ENCODE measurements around the gene LIME1.

The LIME1 gene

DNA sequence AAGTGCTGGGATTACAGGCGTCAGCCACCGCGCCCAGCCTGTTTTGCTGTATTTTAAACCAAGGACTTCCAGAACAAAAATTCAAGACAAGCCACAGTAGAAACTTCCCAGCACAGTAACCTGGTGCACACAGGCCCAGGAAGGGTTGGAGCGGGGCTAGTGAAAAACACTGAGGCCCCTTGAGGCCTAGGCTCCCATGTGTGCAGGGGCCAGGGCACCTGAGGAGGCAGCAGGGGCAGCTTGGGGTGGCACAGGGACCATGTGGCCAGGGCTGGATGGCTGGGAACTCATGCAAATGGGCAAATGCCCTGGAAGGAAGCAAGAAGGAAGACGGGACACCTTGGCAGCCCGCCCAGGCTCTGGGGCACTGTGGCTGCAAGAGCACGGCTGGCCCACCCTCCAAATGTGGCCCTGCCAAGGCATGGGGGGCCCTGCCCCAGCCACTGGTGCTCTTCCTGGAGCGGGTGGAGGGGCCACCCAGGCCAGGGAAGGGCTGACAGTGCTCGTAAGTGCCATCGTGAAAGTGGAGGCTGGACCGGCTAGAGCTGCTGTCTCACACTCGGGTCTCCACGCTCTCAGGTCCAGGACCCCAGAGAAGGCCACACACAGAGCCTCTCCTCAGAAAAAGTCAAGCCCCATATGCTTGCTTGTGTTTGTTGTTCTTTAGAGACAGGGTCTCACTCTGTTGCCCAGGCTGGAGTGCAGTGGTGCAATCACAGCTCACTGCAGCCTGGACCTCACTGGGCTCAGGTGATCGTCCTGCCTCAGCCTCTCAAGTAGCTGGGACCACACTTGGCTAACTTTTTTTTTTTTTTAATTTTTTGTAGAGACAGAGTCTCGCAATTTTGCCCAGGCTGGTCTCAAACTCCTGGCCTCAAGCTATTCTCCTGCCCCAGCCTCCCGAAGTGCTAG, 13.4 kb downstream of the LIME1 start:
- DNase-seq (ENCODE audit: low read depth in 3 of 3, low spot score in 1 of 3), result no peak

- DNase-seq (ENCODE audit: low read depth in 3 of 3, low spot score in 1 of 3), result no peak
Observed at GRCh38 chr20:63750807-63751470, 14.5 kb downstream of the LIME1 start.

GRCh38 chr20:63751471-63752271, 15.2 kb downstream of the LIME1 start:
- DNase-seq (ENCODE audit: low read depth in 3 of 3, low spot score in 1 of 3), result no peak

- no peak for DNase-seq (ENCODE audit: low read depth in 3 of 3, low spot score in 1 of 3)
Observed at GRCh38 chr20:63752411-63753101, 16.1 kb downstream of the LIME1 start.

- DNase-seq (ENCODE audit: low read depth in 3 of 3, low spot score in 1 of 3), result no peak
Observed at GRCh38 chr20:63753381-63753780, 16.9 kb downstream of the LIME1 start.

GRCh38 chr20:63754008-63754407, 17.5 kb downstream of the LIME1 start:
- DNase-seq (ENCODE audit: low read depth in 3 of 3, low spot score in 1 of 3), result no peak

GRCh38 chr20:63755933-63756647, 19.6 kb downstream of the LIME1 start:
- no peak for DNase-seq (ENCODE audit: low read depth in 3 of 3, low spot score in 1 of 3)

DNA sequence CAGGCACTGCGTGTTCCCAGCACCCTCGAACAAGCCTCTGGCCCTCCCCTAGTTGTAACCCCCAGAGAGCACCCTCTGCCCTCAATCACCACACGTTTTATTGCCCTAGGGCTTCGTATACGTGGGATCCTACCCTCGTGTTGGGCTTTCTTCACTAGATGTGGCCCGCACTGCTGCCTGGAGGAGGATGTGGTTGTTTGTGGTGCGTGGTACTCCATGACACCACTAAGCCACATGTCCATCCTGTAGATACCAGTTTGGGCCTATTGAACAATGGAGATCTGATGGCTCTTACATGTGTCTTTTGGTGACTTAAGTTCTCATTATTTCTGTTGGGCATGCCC, 20.2 kb downstream of the LIME1 start:
- no peak for DNase-seq (ENCODE audit: low read depth in 3 of 3, low spot score in 1 of 3)

GRCh38 chr20:63758152-63758551, 21.7 kb downstream of the LIME1 start:
- no peak for DNase-seq (ENCODE audit: low read depth in 3 of 3, low spot score in 1 of 3)

GRCh38 chr20:63759377-63759901, 23.0 kb downstream of the LIME1 start:
- no peak for DNase-seq (ENCODE audit: low read depth in 3 of 3, low spot score in 1 of 3)

GRCh38 chr20:63765082-63765873, 28.8 kb downstream of the LIME1 start:
- DNase-seq (ENCODE audit: low read depth in 3 of 3, low spot score in 1 of 3), result no peak

- no peak for DNase-seq (ENCODE audit: low read depth in 3 of 3, low spot score in 1 of 3)
Observed at GRCh38 chr20:63765902-63766301, 29.4 kb downstream of the LIME1 start.

DNA sequence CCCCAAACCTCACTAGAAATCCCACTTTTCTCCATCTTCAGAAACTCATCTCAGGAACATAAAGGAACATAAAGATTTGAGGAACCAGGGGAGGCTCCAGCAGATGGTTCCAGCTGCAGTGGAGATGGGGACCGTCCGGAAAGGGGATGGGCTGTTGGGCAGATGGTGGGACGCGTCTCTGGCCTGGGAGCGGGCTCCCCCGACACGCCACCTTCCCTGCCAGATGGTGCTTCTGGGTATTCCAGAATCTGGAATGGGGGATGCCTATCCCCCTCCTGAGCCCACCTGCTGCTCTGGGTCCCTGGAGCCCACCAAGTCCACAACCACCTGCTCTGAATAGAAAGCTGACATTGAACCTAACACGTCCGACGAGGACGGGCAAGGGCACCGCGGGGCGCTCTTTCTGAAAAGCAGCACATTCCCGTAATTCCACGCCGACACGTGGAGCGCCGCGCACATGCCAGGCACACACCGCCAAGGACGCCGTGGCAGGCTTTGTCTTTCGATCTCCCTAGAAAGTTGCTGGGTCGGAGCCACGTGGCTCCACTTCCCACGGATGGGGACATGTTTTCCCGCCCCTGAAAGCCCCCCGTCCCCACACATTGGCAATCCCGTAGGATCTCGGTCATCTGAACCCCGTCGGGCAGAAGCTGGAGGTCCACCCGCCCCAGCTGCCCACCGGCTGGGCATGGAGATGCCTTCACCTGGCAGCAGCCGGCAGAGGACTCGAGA, 30.4 kb downstream of the LIME1 start:
- no peak for DNase-seq (ENCODE audit: low read depth in 3 of 3, low spot score in 1 of 3)

- DNase-seq (ENCODE audit: low read depth in 3 of 3, low spot score in 1 of 3), result no peak
Observed at GRCh38 chr20:63767456-63767855, 31.0 kb downstream of the LIME1 start.

DNA sequence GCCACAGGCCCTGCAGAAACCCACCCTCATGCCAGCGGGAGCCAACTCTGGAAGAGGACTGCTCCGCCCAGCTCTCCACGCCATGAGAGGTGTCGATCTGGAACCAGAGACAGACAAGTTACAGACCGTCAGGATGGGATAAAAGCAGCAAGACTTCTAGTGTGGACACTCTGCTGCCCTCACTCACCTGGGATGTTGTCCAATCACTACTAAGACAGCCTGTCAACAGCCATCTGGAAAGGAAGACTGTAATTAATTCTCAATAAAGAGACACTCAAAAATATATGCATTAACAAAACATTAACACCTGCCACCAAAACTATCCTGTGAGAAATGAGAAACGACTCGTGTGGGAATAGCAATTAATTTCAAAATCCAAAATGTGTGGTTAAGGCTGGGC, 31.4 kb downstream of the LIME1 start:
- no peak for DNase-seq (ENCODE audit: low read depth in 3 of 3, low spot score in 1 of 3)

GRCh38 chr20:63768591-63769515, 32.4 kb downstream of the LIME1 start:
- no peak for DNase-seq (ENCODE audit: low read depth in 3 of 3, low spot score in 1 of 3)

DNA sequence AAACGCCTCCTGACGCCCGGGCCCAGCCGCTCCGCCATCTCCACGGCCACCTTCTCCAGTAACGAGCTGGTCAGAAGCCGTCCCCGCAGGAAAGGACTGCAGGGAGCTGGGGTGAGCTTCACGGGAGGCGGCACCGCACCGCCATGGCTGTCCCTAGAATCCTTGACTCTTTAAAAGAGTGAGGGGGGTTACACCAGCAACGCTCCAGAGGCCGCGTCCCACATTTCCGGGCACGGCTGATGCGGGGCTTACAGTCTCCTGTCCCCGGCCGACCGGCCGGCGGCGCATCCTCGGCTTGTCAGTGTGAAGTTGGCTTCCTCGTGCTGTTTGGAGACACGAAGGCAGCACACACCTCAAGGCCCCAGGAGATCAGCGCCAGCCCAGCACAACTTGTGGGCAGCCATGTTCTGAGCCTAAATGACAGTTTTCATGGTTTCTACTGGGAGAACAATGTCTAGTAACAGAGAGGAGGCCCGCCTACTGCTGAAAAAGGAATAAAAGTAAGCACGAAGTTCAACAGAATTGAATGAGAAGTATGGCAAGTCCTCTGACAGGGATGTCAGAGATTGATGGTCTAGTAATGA, 33.5 kb downstream of the LIME1 start:
- DNase-seq (ENCODE audit: low read depth in 3 of 3, low spot score in 1 of 3), result no peak
